Measurements from ENCODE around the gene SLMAP.

DNA sequence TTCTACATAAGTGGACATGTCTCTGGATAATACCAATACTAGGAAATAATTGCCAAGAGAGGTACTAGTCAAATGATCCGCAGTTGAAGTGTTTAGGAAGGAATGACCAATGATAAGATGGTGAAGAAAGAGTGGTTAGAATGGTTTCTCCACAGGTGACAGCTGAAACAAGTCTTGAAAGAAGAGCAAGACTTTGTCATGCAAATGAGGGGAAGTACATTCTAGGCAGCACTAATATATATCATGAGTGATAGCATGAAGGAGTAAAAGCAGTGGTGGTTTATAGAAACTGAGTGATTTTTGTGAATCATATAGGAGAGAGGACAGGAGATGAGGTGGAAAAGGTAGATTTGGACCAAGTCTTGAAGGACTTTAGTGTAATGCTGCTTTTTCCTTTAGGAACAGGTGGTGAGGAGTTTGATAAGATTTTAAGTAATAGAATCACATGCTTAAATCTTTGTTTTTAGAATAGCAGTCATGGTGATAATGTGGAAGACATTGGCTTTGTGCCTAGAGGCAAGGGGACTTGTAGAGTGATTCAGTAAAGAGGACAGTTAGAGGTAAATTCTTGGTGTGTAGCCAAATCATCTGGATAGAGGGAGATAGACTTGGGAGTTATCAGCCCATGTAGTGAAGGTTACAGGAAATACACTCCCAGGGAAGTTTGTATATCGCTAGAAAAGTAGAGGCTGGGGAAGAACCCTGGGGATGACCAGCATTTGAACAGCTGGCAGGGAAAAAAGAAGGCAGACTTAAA, 31.9 kb downstream of the SLMAP start:
- TF ChIP-seq, protein P1, sequence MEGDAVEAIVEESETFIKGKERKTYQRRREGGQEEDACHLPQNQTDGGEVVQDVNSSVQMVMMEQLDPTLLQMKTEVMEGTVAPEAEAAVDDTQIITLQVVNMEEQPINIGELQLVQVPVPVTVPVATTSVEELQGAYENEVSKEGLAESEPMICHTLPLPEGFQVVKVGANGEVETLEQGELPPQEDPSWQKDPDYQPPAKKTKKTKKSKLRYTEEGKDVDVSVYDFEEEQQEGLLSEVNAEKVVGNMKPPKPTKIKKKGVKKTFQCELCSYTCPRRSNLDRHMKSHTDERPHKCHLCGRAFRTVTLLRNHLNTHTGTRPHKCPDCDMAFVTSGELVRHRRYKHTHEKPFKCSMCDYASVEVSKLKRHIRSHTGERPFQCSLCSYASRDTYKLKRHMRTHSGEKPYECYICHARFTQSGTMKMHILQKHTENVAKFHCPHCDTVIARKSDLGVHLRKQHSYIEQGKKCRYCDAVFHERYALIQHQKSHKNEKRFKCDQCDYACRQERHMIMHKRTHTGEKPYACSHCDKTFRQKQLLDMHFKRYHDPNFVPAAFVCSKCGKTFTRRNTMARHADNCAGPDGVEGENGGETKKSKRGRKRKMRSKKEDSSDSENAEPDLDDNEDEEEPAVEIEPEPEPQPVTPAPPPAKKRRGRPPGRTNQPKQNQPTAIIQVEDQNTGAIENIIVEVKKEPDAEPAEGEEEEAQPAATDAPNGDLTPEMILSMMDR (IDR thresholded peaks at IDR 0.05) = no peak
- TF ChIP-seq POLR2A (IDR thresholded peaks at IDR 0.05) = no peak

All from prostate gland (tissue), 2 donors.